Activated CD8-positive, alpha-beta memory T cell treated with anti-CD3 and anti-CD28 coated beads, Interleukin-2, amount 50 U/mL, for 24 hours (primary cell): Measurements from ENCODE around the gene MITD1.
"Not testable (repeated sequence)": the region's sequence is repeated elsewhere in the genome, so short reads cannot be mapped to it uniquely, and the experiment has no call there.

Source experiments
- DNase-seq: peaks from one replicate; pipeline ENCODE4 v3.0.0-alpha.2; 2020; ENCODE audit errors: extremely low read depth

Gene MITD1

DNA sequence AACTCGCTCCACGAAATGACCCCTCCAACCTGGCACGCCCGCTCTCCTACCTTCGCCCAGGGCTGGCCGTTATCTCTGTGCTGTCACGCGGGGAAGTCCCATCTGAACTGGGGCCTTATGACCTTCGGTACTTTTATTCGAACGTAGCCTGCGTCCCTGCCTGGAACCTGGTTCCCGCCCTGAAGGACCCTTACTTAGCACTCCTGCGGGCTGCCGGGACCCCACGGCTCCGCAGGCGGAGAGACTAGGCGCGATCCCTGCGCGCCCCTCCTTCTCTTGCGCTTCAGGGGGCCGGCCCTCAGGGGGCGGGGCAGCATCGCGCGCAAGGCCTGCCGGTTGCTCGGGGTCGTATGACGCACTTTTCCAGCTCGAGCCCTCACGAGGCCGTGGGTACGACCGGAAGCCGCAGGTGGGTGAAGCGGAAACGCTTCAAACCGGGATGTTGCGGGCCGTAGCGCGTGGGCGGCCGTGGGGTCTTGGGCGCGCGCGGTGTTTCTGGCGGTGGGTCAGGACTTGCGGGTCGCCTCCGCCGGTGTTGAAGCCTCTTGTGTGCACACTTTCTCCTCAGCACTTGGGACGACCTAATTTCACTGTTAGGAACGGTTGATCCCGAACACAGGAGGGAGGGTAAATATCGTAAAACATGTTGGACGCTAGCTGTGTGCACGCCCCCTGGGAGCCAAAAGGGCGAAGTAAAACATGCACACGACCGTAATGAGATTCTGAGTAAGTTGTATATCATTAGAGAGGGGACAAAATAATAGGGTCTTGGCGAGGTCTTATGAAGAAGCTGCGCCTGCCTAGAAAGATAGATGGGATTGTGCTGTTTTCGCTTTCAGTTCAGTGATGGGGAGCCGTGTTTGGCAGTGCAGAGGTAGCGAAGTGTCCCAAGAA, 26.0 kb downstream of the MITD1 start, which contains the start of the genes LIPT1 and TSGA10:
Gene LIPT1 (plus strand): TSS at position 325 of the 894 bp plus-strand sequence. CDS start 6,991 bp downstream, outside the sequence.
Gene TSGA10 (minus strand): TSS at position 300 of the 894 bp plus-strand sequence. CDS start 45,503 bp downstream, outside the sequence.
- DNase-seq, result peak; percentile 85

DNA sequence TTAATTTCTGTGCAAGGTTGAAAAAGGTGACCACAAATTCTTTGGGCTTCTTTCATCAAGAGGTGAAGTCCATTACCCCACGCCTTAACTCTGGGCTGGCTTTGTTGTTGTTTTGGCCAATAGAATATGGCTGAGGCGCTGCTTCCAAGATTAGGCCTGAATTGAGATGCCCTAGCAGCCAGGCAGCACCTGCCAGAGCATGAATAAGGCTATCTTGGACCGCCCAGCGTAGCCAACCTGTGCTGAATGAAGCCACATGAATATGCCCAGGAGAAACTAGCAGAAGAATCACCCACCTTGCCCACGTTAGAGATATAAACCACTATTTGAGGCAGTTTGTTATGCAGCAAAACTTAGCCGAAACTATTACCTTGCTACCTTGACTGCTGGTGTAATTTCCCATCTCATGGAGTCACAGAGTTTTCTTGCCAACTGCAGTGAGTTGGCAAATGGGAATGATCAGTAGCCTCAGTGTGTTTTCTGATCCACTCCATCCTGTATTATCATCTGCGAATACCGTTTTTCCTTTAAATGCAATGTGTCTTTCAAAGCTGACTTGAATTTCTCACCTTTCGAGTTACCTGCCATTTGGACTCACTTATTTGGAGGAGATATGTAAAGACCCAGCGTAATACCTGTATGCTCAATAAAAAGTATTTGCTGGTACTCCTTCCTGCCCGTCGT, 26.8 kb downstream of the MITD1 start:
- no peak for DNase-seq

DNA sequence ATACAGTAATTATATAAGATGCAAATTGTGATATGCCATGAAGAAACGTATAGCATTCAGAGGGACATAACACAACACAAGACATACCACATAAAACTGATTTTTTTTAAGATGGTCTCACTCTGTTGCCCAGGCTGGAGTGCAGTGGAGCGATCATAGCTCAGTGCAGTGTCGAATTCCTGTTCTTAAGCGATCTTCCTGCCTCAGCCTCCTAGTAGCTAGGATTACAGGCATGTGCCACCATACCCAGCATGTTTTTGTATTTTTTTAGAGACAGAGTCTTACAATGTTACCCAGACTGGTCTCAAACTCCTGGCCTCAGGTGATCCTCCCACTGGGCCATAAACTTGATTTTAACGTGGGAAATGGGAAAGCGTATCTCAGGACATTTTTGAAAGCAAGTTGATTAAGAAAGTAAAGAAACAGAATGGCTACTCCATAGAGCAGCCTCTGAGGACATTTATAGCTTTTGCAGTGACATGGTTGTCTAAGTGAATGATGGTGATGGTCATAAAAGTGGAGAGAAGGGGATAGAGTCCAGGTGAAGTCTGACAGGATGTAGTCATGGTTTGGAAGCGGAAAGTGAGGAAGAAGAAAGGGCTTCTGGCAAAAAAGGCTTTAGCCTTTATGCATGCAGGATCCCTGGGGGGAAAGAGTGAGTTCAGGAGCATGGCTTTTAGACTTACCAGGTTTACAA, 28.5 kb downstream of the MITD1 start:
- DNase-seq, result no peak

DNA sequence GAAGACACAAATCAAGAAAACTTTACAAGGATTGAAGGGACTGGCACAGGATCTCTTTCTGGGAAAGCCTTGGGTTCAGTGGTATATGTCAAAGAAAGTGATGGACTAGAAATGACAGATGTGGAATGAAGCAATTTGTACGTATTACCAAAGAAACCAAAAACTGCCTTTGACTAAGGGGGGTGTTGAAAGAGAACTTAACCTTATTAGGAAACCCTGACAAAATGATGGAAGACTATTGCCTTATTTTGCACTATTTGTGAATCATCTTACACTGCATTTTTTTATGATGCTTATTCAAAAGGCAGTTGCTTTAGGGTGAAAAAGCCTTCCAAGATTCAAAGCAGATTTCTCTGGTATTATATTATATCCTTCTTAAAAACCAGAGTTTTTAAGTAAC, 30.2 kb downstream of the MITD1 start:
- no peak for DNase-seq

DNA sequence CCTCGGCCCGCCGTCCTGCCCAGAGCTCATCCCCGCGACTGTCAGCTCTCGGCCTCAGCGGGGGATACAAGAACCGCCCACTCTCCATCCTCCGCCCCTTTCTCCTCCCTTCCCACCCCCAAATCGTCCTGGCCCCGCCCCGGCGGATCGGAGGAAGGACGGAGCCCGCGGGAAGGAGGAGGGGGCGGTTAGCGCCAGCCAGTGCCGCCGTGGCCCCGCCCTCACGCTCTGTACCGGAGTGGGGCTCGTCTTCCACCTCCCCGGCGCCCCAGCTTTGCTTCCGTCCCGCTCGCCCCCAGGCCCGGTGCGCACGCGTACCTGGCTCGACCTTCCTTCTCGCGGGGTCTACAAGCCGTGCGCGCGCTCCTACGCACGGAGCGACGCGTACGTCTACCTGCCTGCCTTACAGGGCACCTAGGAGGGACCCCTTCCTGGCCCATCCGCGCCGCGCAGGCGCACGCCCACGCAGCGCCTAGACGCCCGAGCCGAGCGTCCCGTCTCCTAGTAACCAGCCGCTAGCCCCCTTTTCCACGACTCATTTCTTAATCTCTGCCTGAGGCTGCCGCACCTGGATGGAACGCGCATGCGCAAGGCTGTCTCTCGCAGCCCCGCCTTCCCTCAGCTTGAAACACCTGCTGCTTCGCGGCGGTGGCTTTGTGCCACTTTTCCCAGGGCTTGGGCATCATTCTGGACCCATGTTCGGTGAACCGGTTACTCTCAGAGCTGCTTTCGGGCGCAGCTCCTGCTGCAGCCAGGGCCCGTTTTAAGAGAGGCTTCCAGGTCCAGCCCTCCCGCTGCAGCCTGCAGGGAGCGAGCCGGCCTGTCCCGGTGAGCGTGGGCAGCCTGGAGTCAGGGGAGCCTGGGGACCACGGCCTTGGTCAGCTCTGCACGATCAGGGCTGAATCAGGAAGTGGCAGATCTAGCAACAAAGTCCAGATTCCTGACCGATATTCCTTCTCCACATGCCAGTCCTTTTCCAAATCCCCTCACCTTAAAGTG, 39.4 kb downstream of the MITD1 start, which contains the start of gene C2orf15:
Gene C2orf15 (plus strand): TSS at position 598 of the 999 bp plus-strand sequence. CDS start 8,852 bp downstream, outside the sequence.
- DNase-seq, result peak; percentile 89

DNA sequence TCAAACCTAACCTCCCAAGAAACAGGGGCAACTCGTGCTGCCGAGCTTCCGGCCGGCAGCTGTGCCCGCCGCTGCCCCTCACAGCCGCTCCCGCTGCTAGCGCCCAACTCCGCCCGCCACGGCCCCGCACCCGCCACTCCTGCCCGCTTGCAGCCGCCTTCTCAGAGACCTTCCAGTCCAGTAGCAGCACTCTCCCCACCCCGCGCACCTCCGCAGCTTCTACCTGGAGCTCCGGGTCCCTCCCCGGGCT, 40.1 kb downstream of the MITD1 start:
- DNase-seq, result no peak

DNA sequence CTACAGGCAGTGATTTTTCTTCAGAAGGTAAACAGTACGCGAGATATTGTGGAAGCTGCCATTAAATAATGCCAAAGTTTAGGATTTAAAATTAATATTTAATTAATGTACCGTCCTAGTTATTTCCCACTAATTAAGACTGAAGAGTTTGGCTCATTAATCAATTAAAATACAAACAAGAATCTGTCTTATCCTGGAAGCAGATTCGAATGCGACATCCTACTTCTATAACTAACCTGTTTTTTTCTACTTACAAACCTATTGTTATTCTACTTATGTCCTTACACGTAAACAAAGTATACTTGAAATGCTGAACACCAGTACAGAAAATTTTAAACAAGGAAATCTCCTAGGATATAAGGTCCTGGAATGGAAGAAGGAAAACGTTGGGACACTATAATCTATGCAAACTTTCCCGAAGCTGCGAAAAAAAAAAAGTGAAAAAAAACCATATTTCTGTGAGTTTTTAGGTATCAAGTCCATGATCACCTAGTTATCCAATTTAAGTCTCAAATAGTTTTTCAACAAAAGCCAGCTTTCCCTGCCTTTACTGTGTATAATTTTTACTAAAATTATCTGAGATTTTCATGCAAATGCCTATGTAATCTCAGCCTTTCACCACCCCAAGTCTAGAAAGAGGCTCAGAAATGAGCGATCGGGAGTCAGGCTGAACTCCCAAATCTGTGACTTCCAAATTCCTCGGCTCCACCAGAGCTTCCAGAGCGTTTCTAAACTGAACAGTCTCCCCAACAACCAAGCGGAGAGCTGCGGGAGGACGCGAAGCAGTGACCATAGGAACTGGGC, 40.6 kb downstream of the MITD1 start:
- DNase-seq, result no peak

DNA sequence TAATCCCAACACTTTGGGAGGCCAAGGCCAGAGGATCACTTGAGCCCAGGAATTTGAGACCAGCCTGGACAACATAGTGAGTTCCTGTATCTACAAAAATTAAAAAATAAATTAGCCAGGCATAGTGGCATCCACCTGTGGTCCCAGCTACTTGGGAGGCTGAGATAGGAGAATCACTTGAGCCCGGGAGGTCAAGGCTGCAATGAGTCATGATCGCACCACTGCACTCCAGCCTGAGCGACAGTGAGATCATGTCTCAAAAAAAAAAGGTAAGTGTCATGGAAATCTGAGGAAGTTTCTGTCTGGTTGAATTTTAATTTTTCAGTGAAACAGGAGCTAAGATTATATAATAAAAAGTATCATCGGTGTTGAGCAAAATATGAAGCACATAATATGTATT, 41.9 kb downstream of the MITD1 start:
- no peak for DNase-seq

DNA sequence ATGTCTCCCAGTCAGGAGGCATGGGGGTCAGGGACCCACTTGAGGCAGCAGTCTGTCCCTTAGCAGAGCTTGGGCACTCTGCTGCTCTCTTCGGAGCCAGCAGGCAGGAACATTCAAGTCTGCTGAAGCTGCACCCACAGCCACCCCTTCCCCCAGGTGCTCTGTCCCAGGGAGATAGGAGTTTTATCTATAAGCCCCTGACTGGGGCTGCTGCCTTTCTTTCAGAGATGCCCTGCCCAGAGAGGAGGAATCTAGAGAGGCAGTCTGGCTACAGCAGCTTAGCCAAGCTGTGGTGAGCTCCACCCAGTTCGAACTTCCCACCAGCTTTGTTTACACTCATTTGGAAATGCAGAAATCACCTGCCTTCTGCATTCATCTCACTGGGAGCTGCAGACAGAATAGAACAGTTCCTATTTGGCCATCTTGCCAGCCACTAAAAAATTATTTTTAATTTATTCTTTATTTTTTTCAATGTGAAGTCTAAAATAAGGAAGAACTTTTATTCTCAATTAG, 45.8 kb downstream of the MITD1 start:
- not testable (repeated sequence) for DNase-seq

DNA sequence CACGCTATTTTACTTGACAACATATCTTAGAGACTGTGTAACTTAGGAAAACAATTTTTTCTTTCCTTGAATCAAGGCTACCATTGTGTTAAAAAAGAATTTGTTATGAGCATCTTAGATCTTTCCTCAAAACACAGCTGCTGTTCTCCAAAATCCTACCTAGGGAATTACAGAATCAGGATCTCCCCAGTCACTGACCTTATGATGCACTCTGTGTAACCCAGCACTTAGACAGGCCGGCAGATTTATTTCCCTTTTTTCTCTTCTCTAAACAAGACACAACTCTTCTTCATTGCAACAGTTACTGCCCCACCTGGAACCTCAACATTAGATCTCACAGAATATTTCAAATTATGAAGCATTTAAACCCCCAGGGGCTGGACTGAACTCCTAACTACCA, 52.9 kb downstream of the MITD1 start:
- no peak for DNase-seq
